HG03457 (cell line): ENCODE measurements around the gene SOX13.

Source experiments
- ATAC-seq: cut with Tn5 transposase; IDR thresholded peaks from one replicate; pipeline ENCODE4 v1.9.1; 2021; ENCODE audit warnings: moderate number of reproducible peaks; ENCODE audit not compliant: unreplicated experiment

Gene SOX13

DNA sequence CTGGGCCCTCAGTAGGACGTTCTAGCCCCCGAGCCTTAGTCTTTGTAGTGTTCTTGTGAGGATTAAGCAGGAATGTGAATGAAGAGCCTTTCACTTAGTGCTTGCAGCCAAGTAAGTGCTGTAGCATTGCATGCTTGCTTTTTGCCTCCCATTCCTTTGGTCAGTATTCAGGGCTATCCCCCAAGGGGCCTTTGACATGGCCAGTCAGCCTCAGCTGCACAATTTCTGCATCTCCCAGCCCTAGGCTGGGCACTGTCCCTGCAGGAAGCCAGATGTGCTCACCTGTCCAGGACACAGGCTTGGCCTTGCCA is 30.5 kb downstream of the SOX13 start:
- ATAC-seq = no peak

DNA sequence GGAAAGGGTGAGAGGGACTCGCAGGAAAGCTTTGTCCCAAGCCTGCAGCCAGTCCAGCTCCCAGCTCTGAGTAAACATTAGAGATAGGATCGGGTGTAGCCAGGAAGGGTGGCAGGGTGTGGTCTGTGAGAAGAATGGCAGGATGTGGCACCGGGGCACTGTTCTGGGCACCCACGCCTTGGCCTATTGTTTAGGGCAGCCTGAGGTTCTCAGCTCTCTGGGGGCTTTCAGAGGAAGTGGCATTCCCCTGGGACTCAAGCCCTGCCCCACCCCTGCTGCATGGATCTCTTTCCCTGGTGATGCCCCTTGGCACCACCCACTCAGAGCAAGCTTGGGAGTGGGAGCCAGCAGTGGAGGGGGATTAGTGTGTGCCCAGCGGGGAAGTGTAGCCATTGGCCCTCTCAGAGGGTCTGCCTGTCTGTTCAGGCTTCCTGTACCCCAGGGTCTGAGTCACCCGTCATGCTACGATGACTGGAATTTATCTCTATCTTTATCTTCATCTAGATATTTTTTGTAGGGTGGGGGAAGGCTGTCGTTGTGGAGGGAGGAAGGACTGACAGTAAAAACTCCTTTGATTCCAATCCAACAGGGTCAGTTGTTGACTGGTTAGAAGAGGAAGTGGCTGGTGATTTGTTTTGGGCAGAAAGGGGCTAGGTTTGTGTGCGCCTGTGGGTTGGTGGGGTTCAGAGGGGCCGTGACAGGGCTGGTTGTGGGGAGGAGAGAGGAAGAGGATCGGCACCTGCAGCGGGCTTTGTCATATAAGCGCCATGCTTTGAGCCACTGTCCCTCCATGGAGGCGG is 31.6 kb downstream of the SOX13 start:
- ATAC-seq = no peak

DNA sequence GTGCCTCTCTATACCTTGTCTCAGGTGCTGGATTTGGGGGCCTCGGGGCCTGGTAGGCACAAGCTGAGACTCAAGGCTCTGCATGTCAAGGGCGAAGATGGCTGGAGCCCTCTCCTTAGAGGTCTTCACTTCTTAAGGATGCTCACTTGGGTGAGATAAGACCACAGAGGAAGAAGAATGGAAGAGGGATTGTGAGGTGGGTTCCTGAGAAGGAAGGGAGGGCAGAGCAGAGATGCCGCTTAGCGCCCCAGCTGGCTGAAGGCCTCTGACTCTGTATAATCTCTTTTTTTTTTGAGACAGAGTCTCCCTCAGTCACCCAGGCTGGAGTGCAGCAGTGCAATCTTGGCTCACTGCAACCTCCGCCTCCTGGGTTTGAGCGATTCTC is 32.2 kb downstream of the SOX13 start:
- ATAC-seq = no peak

DNA sequence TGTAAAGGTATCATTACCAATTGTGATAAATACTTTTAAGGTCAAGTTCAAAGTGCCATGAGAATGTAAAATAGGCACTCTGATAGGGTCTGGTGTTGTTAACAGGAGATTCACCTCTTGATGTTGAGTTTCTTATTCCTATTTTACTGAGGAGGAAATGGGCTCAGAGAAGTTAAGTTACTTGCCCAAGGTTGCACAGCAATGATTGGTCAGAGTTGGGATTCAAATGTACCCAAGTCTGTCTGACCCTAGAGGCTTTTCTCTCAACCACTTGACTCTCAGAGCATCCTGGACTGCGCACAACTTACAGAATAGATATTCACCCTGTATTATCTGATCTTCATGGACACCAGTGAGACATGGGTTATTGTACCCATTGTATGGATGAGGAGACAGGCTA is 33.9 kb downstream of the SOX13 start:
- ATAC-seq = no peak

DNA sequence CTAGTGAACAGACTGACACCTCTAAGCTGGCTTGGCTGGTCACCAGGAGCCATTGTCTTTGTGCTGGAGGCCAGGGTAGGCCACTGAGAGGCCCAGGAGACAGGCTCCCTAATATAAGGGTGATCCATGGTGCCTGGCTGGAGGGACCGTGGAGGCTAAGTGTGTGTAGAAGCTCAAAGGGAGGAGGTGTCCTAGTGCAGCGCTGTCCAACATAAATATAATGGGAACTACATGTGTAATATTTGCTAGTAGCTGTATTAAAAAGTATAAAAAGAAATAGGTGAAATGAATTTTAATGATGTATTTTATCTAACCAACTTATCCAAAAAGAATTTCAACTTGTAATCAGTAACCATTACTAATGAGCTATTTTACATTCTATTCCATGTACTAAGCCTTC is 35.0 kb downstream of the SOX13 start:
- no peak for ATAC-seq

DNA sequence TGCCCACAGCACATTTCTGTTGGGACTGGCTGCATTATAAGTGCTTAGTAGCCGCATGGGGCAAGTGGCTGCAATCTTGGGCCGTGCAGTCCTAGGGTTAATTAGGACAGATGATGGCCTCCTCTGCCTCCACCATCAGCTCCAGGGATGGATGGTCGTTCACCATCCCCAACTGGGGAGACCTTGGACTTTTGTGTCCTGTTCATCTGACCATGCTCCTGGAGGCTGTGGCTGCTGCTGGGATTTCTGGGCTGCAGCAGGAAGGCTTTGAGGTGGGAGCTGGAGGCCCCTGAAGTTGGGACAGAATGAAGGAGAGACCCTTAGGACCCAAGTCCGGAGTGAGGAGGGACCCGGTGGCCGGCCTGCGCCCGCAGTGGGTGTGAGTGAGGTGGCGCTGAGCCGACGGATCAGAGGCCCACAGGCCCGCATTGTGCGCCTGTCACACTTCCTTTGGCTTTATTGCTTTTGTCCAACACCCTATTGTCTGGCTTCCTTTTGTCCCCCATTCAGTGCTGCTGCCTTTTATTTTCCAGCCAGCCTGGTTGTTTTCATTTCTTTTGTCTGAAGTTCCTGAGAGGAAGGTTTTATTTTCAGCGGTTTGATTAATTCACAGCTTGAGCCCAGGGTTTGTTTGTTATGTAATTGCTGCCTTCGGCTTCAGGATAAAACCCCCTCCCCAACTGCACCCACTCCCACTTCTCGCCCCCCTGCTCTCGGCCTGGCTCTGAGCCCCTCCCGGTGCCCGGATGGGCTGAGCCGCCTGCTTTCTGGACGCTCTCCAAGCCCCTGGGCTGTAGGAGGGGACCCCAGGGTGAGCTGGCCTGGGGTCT is 35.6 kb downstream of the SOX13 start:
- no peak for ATAC-seq

DNA sequence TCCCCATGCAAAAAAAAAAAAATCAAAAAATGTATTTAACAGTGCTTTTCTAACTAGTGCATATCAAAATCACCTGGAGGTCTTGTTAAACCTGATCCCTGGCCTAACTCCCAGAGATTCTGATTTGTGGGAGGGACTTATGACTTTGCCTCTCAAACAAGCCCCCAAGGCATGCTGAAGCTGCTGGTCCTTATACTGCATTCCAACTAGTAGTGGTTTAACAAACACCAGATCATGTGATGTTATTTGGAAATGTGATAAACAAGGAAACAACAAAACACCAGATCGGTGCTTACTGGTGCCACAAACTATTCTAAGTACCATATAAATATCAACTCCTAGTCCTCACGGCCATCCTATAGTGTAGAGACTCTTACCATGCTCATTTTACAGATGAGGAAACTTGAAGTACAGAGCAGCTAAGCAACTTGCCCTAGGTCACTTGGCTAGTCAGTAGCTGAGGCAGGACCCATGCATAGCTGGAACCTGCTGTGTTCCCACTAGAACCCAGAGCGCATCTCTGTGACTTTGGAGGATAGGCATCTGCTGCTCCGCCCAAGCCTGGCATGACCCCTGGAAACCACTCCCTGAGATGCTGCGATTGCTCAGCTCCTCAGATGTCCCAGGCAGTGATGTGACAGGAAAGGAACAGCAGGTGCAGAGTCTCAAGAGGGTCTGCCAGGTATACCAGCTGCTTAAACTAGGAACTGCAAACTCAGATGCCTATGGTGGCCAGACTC is 38.1 kb downstream of the SOX13 start:
- no peak for ATAC-seq

DNA sequence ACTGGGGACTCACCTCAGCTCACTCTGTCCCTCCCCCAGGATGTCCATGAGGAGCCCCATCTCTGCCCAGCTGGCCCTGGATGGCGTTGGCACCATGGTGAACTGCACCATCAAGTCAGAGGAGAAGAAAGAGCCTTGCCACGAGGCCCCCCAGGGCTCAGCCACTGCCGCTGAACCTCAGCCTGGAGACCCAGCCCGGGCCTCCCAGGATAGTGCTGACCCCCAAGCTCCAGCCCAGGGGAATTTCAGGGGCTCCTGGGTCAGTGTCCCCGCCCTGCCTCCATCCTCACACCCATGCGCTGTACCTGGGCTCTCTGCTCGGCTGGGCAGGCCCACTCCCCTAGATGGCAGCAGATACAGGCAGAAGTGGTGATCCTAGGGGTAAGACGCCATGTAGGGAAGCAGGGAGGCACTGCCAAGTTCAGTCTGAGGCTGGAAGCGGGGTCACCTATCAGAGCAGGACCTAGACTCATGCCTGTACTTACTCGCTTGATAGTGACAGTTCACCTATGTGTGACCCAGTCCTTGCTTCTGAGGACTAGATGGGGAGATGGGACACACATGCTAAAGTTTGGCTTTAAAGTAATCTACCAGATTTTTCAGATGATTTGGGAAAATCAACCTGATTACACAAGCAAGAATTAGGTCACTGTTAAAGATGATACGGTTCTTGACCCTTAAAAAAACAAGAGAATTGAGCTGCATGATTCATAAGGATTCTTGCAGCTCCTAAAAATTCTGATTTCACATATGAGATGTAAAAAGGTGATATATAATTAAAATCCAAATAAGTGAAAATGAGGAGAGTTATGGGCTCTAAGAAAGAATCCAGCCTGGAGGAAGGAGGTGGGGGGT is 40.2 kb downstream of the SOX13 start:
- ATAC-seq = no peak

DNA sequence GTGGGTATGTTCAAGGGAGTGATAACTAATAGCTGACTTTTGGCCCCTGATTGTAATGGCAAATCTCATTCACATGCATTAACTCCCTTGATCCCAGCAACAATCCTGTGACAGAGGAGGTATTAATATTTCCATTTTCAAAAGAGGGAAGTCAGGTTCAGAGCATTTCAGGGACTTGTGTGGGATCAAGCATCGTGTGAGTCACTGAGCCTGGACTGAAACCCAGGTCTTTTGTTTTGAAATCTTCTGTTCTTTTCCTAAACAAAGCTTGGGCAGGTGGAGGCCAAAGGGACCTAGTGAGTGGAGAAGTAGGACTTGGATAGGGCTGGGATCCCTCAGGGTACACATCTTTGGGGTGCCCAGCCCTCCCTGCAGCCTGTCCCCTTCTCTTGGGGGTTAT is 41.0 kb downstream of the SOX13 start:
- no peak for ATAC-seq

DNA sequence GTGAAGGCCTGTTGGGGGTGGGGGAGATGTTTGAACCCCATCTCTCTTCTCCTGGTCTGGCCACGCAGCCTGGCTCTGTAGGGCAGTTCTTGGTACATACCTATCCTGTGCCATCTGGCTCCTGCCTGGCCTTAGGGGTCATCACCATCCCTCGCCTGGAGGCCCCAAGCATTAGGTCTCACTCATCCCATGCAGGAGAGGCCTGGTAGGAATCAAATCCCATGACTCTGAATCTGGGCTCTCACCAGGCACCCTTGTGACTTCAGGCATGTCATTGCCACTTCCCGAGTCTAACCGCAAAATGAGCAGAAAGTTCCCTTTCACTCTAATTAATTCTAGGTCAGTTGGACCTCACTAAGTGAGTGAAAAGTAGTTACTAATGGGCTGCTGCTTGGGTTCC is 41.7 kb downstream of the SOX13 start:
- no peak for ATAC-seq

DNA sequence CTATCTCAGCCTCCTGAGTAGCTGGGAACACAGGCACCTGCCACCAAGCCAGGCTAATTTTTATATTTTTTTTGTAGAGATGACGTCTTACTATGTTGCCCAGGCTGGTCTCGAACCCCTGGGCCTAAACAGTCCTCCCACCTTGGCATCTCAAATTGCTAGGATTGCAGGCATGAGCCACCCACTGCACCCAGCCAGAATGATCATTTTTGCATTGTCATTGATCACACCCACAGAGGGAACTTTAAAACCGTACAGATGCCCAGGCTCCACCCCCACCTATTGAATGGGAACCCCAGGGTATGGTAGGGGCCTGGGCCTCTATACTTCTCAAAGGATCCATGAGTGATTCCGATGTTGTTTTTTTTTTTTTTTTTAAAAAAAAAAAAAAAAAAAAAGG is 42.2 kb downstream of the SOX13 start:
- ATAC-seq = no peak

DNA sequence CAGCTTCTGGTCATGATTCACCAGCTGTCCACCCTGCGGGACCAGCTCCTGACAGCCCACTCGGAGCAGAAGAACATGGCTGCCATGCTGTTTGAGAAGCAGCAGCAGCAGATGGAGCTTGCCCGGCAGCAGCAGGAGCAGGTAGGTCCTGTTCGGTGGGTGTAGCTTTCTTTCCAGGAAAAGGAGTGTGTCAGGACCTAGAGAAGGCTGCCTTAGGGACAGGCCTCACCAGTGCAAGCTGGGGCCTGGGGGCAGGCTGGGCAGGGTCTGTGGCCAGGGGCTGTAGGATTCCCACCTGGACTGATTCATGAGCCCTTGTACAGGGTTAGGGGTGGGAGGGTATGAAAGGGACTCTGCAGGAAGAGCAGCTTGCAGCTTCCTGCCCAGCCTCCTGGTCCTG is 43.6 kb downstream of the SOX13 start:
- ATAC-seq = no peak

DNA sequence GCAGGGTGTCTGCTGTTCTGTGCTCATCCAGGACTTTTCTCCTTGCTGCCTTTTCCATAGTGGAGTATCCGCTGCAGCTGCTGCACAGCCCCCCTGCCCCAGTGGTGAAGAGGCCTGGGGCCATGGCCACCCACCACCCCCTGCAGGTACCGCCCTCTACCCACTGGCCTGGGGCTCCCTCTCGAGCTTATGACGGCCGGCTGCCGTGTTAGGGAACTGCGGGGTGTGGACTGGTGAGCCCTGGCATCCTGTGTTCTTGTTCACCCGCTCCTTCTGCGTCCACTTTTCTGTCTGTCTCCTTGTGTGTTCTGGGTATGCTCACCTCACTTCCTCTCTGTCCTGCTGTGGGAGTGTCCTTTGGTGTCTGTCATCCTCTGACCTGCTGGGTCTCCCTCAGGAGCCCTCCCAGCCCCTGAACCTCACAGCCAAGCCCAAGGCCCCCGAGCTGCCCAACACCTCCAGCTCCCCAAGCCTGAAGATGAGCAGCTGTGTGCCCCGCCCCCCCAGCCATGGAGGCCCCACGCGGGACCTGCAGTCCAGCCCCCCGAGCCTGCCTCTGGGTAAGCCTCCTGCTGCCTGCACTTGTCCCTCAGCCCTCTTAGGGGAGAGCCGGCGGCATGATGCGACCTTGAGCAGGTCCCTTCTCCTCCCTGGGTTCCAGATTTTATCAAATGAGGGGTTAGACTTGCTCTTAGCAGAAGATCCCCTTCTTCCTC is 49.1 kb downstream of the SOX13 start:
- ATAC-seq = no peak

DNA sequence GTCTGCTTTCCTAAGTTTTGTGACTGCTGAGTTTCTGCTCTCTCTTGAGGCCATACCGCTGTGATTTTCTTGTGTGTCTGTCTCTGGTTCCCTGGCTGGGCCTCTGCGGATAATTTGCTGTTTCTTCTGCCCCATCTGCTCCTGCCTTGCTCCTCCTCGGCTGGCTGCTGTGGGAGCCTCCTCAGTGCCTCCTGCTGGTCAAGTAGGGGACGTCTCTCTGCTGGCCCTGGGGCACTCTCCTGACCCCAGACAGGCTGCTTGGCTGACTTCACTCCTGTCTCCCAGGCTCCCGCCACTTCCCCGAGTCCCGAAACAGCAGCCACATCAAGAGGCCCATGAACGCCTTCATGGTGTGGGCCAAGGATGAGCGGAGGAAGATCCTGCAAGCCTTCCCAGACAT is 50.5 kb downstream of the SOX13 start:
- ATAC-seq = no peak

DNA sequence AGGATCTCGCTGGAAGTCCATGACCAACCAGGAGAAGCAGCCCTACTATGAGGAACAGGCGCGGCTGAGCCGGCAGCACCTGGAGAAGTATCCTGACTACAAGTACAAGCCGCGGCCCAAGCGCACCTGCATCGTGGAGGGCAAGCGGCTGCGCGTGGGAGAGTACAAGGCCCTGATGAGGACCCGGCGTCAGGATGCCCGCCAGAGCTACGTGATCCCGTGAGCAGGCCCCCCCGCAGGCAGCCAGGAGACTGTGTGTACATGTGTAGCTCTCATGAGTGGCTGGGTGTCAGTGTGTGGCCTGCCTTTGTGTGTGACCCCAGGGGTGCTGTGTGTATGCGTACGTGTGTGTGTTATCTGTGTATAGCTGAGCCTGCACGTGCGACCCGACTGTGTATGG is 51.7 kb downstream of the SOX13 start:
- ATAC-seq = no peak

DNA sequence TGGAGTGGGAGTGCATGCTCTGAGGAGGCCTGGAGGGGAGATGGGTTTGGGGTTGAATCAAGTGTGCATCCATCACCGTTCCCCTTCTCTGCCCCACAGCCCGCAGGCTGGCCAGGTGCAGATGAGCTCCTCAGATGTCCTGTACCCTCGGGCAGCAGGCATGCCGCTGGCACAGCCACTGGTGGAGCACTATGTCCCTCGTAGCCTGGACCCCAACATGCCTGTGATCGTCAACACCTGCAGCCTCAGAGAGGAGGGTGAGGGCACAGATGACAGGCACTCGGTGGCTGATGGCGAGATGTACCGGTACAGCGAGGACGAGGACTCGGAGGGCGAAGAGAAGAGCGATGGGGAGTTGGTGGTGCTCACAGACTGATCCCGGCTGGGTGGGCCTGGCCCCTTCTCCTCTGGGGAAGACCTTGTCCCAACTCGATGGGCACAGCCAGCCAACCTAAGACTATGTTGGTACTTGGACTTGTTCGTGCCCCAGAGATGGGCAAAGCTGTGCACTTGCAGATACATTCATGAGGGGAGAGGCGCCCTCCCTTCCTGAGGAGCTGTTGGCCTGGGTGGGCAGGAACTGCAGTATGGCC is 52.9 kb downstream of the SOX13 start:
- ATAC-seq = no peak

DNA sequence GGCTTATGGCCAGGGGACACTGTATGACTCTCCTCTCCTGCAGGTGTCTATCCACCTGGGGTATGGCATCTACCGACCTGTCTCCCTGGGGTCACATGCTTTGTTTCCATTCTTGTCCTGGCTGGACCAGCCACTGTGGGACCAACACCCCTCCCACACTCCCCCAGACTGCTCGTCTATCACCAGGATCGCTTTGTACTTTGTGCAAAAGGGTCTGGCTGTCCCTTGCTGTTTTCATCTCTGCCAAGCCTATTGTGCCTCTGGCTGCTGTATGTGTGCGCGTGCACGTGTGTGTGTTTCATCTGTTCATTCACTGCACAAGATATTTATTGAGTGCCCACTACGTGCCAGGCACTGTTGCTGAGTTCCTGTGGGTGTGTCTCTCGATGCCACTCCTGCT is 53.5 kb downstream of the SOX13 start:
- ATAC-seq = no peak

DNA sequence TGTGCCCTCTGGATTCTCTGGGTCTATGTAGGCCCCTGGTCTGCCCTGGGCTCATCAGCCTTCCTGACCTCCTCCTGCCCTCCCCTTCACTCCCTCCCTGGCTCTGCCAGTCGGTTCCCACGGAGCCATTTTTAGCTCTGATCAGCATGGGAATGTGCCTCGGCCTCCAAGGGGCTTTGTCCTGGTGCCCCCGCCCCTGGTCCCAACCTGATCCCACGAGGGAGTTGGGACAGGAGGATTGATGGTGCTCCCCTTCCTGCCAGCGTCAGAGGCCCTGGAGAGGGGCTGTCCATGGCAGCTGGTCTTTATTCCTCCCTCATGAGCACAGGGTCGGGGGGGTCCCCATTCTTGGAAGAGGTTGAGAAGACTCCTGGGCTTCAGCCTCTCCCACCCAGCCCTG is 54.0 kb downstream of the SOX13 start:
- ATAC-seq = no peak

DNA sequence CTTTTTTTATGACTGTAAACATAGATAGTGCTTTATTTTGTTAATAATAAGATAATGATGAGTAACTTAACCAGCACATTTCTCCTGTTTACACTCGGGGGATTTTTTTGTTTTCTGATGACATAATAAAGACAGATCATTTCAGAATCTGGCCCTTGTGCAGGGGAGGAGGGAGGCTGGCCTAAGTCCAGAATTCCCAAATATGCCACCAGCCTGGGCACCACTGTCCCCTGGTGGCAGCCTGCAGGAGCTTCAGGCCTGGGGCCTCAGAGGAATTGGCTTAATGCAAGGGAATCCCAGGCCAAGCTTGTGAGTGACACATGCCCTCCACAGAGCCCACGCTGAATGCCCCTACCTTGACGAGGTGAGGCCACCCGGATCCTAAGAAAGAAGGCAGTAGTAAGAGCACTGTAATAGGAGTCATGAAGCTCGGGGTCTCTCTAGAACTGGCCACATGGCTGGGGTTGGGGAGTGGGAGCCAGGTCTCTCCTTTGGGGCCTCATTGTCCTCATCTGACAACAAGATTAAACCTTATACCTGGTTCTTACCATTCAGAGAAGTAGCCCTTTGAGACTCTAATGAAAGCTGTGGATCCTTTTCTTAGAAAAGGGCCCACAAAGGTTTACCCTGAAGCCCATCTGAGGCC is 54.8 kb downstream of the SOX13 start:
- ATAC-seq = no peak
